NCI-H510A (cell line): ENCODE data around the gene PTGDS.

Experiments
- DNase-seq: peaks from one replicate; lab custom pipeline; 2025; lab: John Stamatoyannopoulos, UW

The PTGDS gene

GRCh38 chr9:137023157-137023556 is 45.9 kb downstream of the PTGDS start:
- no peak for DNase-seq

- no peak for DNase-seq
Observed at GRCh38 chr9:137023583-137023991, 46.3 kb downstream of the PTGDS start.

GRCh38 chr9:137025517-137025966 is 48.2 kb downstream of the PTGDS start:
- DNase-seq = peak; percentile 96

- no peak for DNase-seq
Observed at GRCh38 chr9:137026384-137026783, 49.1 kb downstream of the PTGDS start.

GRCh38 chr9:137026828-137027227 is 49.5 kb downstream of the PTGDS start:
- no peak for DNase-seq

GRCh38 chr9:137027369-137028262 is 50.3 kb downstream of the PTGDS start, which contains the start of gene ABCA2:
Gene ABCA2, minus strand, starts transcription at chr9:137028237. Its CDS starts 97 bp downstream, at chr9:137028140.
- no peak for DNase-seq

- DNase-seq = peak; percentile 65
Observed at GRCh38 chr9:137028263-137029057, 51.2 kb downstream of the PTGDS start.

- no peak for DNase-seq
Observed at GRCh38 chr9:137029058-137029936, 52.0 kb downstream of the PTGDS start.

GRCh38 chr9:137030006-137030405 is 52.7 kb downstream of the PTGDS start:
- DNase-seq = no peak

- DNase-seq = no peak
Observed at GRCh38 chr9:137030538-137031527, 53.5 kb downstream of the PTGDS start.
